Measurements from ENCODE around the gene CRK.
A peak's percentile ranks its signal among the peaks of the same experiment; 100 is the strongest.
"Not testable (repeated sequence)": the region's sequence is repeated elsewhere in the genome, so short reads cannot be mapped to it uniquely, and the experiment has no call there.

Gene CRK

GRCh38 chr17:1462164-1463112, 6.4 kb upstream of the CRK start:
- DNase-seq, result peak; percentile 40

- no peak for DNase-seq
These were observed 5.3 kb upstream of the CRK start for GRCh38 chr17:1461198-1461944.

GRCh38 chr17:1460233-1460632, 4.2 kb upstream of the CRK start:
- no peak for DNase-seq

GRCh38 chr17:1455291-1455796, 688 bp downstream of the CRK start:
- peak; percentile 57 for DNase-seq

GRCh38 chr17:1454541-1454940, 1.5 kb downstream of the CRK start:
- no peak for DNase-seq

- not testable (repeated sequence) for DNase-seq
These were observed 2.3 kb downstream of the CRK start for GRCh38 chr17:1453694-1454093.

GRCh38 chr17:1452836-1453235, 3.2 kb downstream of the CRK start:
- no peak for DNase-seq

GRCh38 chr17:1450261-1450660, 5.8 kb downstream of the CRK start:
- DNase-seq, result not testable (repeated sequence)

- DNase-seq, result no peak
These were observed 6.5 kb downstream of the CRK start for GRCh38 chr17:1449412-1449967.

GRCh38 chr17:1447052-1447451, 9.0 kb downstream of the CRK start:
- no peak for DNase-seq

GRCh38 chr17:1446201-1446600, 9.8 kb downstream of the CRK start:
- no peak for DNase-seq

- DNase-seq, result not testable (repeated sequence)
These were observed 10.3 kb downstream of the CRK start for GRCh38 chr17:1445695-1446094.

GRCh38 chr17:1442721-1443120, 13.3 kb downstream of the CRK start:
- not testable (repeated sequence) for DNase-seq

GRCh38 chr17:1442187-1442586, 13.8 kb downstream of the CRK start:
- no peak for DNase-seq

GRCh38 chr17:1440921-1441320, 15.1 kb downstream of the CRK start:
- DNase-seq, result no peak

GRCh38 chr17:1438593-1439083, 17.4 kb downstream of the CRK start:
- DNase-seq, result no peak

GRCh38 chr17:1435326-1435725, 20.7 kb downstream of the CRK start:
- DNase-seq, result no peak

- DNase-seq, result no peak
These were observed 21.9 kb downstream of the CRK start for GRCh38 chr17:1434150-1434549.

GRCh38 chr17:1431631-1432104, 24.4 kb downstream of the CRK start:
- DNase-seq, result no peak

- DNase-seq, result no peak
These were observed 32.4 kb downstream of the CRK start for GRCh38 chr17:1423456-1424135.

GRCh38 chr17:1422885-1423284, 33.1 kb downstream of the CRK start:
- peak; percentile 34 for DNase-seq

GRCh38 chr17:1421470-1421869, 34.6 kb downstream of the CRK start:
- no peak for DNase-seq

GRCh38 chr17:1420981-1421380, 35.1 kb downstream of the CRK start:
- no peak for DNase-seq
